ENCODE results near the gene GREB1.

Gene GREB1

GRCh38 chr2:11669454-11670291, 135.8 kb downstream of the GREB1 start, which contains the start of gene NTSR2:
Gene NTSR2 (minus strand): TSS chr2:11670195. CDS start chr2:11670129, 66 bp downstream.
- DNase-seq, result no peak

GRCh38 chr2:11672407-11672806, 138.6 kb downstream of the GREB1 start:
- DNase-seq, result no peak

GRCh38 chr2:11674983-11675382, 141.1 kb downstream of the GREB1 start:
- DNase-seq, result no peak

- no peak for DNase-seq
Measured at GRCh38 chr2:11675423-11676112, 141.7 kb downstream of the GREB1 start.

GRCh38 chr2:11676640-11677039, 142.8 kb downstream of the GREB1 start:
- no peak for DNase-seq

GRCh38 chr2:11677136-11678055, 143.6 kb downstream of the GREB1 start:
- DNase-seq, result no peak

GRCh38 chr2:11678306-11678960, 144.6 kb downstream of the GREB1 start:
- no peak for DNase-seq

GRCh38 chr2:11679016-11679415, 145.2 kb downstream of the GREB1 start:
- DNase-seq, result no peak

GRCh38 chr2:11679486-11680181, 145.8 kb downstream of the GREB1 start:
- no peak for DNase-seq

GRCh38 chr2:11680182-11680900, 146.5 kb downstream of the GREB1 start:
- no peak for DNase-seq

- no peak for DNase-seq
Measured at GRCh38 chr2:11680901-11681721, 147.3 kb downstream of the GREB1 start.

- DNase-seq, result peak; percentile 72
Measured at GRCh38 chr2:11681722-11682589, 148.1 kb downstream of the GREB1 start.

- no peak for DNase-seq
Measured at GRCh38 chr2:11682590-11682915, 148.7 kb downstream of the GREB1 start.

GRCh38 chr2:11683476-11683875, 149.6 kb downstream of the GREB1 start:
- no peak for DNase-seq

- DNase-seq, result no peak
Measured at GRCh38 chr2:11683966-11684365, 150.1 kb downstream of the GREB1 start.

GRCh38 chr2:11684894-11685460, 151.1 kb downstream of the GREB1 start:
- DNase-seq, result no peak

- no peak for DNase-seq
Measured at GRCh38 chr2:11685906-11686470, 152.1 kb downstream of the GREB1 start.

- no peak for DNase-seq
Measured at GRCh38 chr2:11687736-11688135, 153.9 kb downstream of the GREB1 start.

Data from activated CD4-positive, CD25-positive, alpha-beta regulatory T cell treated with anti-CD3 and anti-CD28 coated beads, Interleukin-2, amount 50 U/mL, for 72 hours (primary cell).